HG03558 (cell line): ENCODE results near the gene STX4.
"Not testable (repeated sequence)": the region's sequence is repeated elsewhere in the genome, so short reads cannot be mapped to it uniquely, and the experiment has no call there.

ENCODE experiments used
- ATAC-seq: cut with Tn5 transposase; IDR thresholded peaks from one replicate; pipeline ENCODE4 v1.9.1; 2021; ENCODE audit warnings: moderate number of reproducible peaks; ENCODE audit not compliant: unreplicated experiment; ENCODE audit errors: extremely low read depth

STX4 gene

DNA sequence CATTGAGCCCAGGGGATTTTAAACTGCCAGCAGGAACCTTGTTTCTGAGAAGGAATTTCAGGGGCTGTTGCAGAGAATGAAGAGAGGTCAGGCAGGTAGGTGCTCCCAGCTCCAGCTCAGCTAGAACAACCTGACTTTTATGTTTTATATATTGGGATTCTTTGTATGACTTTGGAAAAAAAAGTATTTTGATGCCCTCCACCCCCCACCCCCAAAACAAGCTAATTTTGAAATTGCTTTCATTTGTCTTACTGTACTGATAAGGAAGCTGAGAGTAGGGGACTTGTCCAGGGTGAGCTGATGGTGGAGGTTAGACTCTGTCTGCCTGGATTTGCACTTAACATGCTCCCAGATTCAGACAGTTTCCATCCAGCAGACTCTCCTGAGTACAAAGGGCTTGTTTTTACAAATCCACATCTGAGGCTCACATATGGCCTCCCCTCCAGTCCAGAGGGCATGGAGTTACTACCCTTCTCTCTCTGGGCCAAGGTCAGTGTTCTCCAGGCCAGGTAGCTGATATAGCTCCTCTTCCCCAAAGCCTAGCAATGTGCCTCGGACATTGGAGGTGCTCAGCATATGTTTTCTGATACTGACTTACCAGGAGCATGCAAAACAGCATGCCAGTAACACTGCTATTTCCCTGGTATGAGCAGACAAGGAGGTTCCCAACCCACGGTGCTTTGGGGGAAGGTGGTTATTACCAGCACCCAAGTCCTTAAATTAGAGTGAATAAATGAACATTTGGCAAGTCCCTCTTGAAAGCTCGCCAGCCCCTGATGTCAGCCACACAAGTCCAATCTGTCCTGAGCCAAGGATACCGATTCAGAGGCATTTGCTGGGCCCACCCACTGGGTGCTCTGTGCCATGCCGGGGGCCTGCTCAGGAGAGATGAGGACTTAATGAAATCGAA lies 34.3 kb upstream of the STX4 start:
- no peak for ATAC-seq

DNA sequence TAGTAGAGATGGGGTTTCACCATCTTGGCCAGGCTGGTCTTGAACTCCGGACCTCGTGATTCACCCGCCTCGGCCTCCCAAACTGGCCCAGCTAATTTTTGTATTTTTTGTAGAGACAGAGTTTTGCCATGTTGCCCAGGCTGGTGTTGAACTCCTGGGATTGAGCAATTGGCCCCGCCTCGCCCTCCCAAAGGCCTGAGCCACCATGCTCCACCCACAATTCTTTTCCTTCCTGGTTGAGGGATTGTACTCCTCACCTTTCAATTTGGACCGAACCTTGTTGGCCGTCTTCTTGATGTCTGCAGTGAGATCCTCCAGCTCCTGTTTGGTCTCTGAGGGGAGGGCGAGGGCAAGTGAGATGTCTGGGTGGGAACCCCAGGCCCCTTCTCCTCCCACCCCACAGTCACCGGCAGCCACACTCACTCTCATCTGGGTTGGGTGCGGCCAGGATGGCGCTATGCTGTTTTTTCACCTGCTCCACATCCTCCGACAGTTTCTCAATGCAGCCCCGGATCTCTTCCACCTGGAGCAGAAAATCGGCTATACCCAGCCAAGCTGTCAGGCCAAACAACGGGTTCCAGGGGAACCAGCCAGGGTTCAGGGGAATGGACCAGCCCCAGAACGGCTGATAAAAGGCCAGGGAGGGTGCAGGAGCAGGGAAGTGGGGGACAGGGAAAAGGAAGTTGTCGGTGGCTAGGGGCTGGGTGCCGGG lies 32.5 kb upstream of the STX4 start:
- no peak for ATAC-seq

DNA sequence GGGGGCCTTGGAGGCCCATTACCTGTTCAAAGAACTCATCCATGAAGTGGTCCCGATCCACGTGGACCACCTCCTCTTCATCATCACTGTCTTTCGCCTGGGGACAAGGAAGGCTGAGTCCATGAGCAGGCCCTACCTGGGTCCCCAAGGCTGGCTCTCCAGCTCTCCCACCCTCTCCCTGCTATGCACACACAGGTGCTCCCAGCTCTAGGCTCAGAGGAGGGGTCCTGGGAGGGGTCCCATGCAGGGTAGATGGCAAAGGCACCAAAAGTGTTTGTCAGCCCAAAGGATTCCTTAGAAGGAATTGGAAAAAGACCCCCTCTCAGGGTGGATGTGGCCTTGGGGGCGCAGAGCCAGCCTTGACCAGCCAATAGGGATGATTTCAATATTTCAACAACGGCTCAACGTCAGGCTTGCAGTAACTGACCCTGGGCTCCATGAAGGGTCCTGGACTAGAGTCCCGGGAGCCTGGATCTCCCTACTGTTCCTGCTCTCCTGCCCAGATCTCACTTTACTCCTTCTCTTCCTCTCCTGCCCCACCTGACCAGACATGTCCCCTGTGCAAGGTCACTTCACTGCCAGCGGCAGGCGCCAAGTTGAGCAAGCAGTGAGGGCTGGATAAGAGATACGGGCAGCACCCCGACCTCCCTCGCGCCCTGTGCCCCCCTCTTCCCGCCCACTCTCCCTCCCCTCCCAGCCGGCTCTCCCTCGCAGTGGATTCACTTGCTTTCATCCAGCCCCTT lies 31.7 kb upstream of the STX4 start:
- no peak for ATAC-seq

DNA sequence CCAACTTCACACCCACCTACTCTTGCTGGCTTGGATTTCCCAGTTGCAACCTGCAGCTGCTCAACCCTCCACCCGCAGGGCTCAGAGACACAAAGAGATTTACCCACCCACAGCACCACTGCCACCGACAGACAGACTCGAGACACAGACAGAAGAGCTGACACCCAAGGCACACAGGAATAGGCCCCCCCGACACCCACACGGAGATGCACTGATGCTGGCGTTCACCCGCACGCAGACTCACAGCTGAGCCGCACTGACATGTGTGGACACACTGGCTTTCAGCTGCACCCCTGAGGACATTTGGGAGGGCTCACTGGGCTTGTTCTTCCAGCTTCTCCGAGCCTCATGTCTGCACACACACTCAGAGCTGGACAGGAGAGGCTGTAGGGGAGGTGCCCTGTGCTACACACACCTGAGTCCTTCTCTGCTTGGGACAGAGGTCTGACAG lies 31.1 kb upstream of the STX4 start:
- ATAC-seq: no peak

DNA sequence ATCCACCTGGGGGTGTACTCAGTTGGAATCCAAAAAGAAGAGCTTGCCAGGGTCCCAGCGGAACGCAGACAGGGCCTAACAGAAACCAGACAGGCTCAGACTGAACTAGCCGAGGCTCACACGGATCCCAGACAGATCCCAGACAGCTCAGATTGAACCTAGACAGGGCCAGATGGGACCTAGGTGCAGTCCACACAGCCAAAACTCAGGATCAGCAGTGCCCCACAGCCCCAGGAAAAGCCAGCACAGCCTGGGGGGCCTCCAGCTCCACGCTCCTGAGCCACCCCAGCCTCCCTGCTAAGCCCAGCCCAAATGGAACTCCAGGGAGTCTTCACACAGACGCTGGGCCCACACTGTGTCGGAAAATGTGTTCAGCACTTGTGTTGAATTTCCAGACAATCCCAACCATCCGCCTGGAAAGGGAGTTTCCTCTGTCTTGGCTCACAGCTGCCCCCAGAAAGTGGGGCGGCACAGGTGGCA lies 30.5 kb upstream of the STX4 start:
- no peak for ATAC-seq

DNA sequence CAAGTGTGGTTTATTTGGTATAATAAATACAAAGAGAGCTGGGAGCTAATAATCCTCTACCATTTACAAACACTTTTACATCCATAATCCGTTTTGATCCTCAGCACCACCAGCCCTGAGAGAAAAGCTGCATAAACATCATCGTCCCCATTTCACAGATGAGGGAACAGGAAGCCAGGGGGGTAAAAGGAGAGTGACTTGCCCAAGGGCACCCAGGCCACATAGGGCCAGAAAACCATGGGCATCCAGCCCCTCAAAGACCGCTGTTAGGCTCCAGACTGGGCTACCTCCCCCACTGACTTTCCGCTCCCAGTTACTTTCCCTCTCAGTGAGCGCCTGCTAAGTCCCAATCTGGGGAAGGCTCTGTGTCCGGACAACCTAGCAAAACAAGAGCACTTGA lies 29.6 kb upstream of the STX4 start:
- no peak for ATAC-seq

DNA sequence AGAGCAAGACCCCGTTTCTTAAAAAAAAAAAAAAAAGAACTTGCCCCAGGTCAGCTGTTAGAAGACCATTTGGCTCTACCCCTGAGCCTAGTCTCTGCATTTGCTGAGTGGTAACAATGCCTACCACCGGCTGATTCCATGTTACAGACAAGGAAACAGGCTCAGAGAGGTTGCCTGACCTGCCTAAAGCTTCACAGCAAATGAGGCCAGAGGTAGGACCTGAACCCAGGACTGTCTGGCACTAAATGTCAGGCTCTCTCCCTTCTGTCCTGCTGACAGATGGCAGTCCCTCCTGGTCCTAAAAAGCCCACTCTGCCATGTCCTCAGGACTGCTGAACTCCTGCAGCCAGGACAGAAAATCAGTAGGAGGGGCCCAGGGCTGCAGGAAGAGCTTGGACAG lies 28.7 kb upstream of the STX4 start:
- ATAC-seq: no peak

DNA sequence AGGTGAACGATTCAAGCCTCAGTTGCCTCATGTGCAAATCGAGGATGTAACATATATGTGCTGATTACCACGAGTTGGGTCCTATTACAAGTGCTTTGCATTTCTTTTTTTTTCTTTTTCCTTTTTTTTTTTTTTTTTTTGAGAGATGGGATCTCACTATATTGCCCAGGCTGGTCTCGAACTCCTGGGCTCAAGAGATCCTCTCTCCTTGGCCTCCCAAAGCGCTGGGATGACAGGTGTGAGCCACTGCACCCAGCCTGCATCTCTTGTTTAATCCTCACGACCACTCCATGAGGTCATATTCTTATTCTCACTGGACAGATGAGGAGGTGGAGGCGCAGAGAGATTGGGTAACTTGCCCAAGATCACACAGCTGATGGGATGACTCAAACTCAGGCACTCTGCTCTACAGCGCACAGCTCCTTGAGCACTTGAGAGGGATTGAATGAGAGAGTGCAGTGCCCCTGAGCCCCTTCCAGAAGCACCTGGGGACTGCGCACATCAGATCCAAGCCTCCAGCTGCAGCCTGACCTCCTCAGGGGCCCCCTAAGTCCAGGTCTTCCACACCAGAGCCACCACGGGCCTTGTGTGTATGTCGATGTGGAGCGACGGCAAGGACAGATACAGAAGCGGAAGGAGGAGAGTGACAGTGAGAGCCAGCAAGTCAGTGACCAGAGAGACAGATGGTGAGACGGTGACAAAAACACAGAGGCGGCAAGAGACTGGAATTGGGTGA lies 27.8 kb upstream of the STX4 start:
- ATAC-seq: no peak

DNA sequence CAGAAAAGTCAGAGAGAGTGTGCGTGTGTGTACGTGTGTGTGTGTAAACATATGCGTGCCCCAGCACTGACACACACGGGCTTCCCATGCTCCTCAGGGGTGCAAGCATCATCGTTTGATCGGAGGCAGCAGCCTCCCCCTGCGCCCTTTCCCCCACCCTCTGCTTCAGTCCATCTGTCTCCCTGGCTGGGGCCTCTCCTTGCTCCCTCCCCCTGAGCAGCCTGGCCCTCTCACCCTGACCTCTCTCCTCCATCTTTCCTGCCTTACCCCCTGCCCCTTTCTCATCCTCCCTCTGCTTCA lies 27.3 kb upstream of the STX4 start:
- ATAC-seq: no peak

DNA sequence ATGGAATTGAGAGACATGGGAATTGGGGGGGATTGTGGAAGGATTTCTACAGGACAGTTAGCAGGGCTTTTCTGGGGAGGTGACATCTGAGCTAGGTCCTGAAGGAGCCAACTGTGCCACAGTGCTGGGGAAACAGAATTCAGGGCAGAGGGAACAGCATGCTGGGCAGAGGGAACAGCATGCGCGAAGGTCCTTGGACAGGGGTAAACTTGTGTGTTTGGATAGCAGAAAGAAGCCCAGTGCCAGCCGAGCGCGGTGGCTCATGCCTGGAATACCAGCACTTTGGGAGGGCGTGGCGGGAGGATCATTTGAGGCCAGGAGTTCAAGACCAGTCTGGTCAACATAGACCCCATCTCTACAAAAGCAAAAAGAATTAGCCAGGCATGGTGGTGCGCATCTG lies 26.8 kb upstream of the STX4 start:
- ATAC-seq: no peak

DNA sequence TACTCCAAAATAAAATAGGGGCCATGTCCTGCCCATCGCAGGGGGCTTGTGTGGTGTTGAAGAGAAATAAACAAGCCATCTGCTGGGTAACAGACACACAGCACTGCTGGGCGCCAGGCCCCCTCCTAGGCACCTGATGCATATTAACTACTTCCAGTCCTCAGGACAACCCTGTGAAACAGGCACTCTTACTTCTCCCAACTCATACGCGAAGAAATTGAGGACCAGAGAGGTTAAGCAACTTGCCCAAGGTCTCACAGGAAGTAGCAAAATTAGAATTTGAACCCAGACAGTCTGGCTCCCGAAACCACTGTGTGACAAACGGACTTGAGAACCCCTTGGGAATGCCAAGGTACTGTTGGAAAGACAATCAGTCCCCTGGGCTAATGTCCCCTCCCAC lies 25.7 kb upstream of the STX4 start:
- no peak for ATAC-seq

DNA sequence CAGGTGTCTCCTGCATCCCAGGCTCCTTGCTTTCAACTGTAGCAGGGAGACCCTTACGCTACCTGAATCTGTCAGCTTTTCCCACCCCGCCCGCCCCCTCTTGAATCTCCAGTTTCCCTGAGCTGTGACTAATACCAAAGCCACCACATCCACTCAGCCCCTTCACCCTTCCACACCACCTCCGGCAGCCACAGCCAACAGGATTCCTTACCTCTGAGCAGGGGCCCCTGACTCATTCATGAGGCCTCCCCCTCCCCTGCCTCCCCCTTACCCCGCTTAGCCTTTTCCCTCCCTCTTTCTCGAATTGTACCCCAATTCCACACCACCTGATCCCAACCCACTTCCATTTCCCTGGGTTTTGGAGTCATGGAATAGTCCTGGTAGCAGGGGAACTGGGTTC lies 25.2 kb upstream of the STX4 start:
- ATAC-seq: no peak

DNA sequence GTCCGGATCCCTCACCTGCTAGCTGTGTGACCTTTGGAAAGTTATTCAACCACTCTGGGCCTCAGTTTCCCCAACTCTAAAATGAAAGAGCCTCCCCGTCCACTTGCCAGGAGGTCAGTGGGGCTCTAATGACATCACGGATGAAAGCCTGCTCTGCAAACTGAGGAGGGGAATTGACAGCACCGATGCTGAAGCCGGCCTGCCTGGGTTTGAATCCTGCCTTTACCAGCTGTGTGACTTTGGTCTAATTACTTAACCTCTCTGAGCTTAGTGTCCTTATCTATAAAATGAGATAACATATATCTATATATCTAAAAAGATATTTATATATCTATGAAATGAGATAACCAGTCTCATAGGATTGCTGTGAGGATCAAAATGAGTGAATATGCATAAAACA lies 24.8 kb upstream of the STX4 start:
- no peak for ATAC-seq

DNA sequence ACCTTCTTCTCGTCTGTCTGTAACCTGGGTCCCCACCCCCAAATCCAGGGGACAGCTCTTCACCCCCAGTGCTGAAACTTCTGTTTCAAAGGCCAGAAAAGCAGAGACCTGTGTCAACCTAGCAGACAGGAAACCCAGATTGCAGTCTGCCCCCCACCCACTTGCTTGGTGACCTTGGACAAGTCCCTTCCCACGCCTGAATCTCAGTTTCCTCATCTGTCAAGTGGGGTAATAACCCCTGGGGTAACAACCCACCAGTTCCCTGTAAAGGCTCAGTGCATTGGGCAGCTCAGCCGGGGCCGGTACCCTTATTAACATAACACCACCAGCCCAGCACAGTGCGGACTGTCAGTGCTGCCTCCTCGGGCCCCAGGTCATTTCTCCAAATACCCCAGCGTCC lies 24.2 kb upstream of the STX4 start:
- no peak for ATAC-seq

DNA sequence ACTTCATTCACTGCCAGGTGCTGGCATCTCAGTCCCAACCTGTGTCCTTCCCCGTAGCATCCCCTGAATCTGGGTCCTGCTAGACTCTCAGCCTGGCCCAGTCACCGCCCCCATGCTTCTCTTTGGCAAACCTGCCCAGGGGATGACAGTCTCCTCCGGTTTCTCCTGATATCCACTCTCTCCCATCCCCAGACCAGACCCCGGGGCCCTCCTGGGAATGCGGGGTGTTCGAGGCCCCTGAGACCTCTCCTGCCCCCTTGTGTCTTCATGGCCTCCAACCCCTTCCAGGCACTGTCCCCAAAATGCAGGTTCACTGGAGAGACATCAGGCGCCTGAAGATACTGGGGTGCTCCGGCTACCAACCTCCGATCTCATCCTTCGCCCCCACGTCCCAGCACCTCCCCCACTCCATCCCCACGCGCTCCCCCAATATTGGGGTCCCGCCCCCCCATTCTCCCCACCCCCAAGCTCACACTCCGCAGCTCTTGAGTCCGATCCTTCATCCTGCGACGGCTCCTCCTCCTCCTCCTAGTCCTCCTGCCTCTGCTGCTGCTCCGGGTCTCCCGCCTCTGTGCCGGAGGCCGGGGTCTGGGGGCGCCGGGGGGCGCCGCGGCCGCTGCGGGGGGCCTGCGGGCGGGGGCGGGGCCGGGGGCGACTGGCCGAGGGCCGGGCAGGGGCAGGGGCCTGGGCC lies 23.3 kb upstream of the STX4 start:
- no peak for ATAC-seq

DNA sequence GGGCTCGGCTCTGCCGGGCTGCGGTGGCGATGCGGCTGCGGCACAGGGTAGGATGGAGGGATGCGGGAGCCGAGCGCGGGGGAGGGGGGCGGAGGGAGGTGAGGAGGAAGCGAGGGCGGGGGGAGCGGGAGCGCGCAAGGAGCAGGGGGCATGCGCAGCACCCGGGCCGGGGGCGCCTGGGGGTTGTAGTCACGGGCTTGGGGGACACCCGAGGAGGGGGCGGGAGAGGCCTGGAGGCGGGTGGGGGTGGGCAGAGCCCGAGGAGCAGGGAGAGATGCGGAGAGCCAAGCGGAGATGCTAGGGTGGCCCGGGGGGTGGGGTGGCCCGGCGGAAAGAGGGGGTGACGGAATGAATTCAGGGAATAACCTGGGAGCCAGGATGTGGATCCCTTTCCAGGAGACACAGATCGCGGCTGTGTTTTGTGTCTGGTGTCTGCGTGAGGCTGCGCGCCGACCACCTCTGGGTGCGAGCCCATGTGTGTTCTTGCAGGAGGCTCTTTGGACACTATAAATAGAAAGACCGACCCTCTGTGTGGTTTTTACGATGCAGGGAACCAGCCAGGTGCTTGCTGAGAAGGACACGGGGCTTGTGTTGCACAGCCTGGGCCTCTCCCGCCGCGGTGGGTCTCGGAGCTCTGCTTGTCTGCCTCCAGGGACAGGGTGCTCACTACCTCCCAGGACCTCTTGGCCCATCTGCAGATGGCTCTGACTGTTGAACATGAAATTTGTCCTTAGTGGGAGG lies 22.6 kb upstream of the STX4 start, which contains the start of gene STX1B:
TSS of gene STX1B (minus strand) at position 54 of the 741 bp plus-strand sequence. CDS start 242 bp downstream, outside the sequence.
- no peak for ATAC-seq

DNA sequence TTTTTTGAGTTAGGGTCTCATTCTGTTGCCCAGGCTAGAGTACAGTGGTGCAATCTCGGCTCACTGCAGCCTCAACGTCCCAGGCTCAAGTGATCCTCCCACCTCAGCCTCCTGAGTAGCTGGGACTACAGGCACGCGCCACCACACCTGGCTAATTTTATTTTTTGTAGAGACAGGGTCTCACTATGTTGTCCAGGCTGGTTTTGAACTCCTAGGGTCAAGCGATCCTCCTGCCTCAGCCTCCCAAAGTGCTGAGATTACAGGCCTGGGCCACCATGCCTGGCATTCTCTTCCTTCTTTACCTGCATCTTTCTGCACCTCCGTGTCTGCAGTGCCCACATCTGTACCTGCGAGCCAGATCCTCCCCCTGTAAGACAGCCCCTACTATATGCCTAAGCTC lies 21.5 kb upstream of the STX4 start:
- not testable (repeated sequence) for ATAC-seq

DNA sequence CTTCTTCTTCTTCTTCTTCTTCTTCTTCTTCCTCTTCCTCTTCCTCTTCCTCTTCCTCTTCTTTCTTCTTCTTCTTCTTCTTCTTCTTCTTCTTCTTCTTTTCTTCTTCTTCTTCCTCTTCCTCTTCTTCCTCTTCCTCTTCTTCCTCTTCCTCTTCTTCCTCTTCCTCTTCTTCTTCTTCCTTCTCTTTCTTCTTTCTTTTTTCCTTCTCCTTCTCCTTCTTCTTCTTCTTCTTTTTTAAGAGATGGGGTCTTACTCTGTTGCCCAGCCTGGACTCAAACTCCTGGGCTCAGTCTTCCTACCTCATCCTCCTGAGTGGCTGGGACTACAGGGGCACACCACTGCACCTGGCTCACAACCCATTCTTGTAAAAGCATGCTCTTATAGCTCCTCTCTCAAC lies 20.1 kb upstream of the STX4 start:
- not testable (repeated sequence) for ATAC-seq

DNA sequence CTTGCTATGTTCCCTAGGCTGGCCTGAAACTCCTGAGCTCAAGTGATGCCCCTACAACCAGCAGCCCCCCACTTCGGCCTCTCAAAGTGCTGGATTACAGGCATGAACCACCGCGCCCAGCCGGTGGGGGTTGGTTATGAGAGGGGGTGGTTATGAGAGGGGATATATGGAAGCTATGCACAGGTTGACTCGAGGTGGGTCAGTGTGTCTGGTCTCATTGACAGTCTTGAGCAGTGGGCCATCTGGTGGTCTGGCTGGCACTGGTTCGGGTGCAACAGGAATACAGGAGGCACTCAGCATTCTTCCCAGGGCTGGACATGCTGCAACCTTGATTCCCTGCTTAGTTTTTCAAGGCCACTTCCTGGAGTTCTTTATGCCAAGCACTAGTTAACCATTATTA lies 17.3 kb upstream of the STX4 start:
- ATAC-seq: no peak
